Nephron (organoid): Measurements from ENCODE around the gene ROMO1.
A peak's percentile ranks its signal among the peaks of the same experiment; 100 is the strongest.
"Not testable (repeated sequence)": the region's sequence is repeated elsewhere in the genome, so short reads cannot be mapped to it uniquely, and the experiment has no call there.

Source experiments
- H3K27ac Mint-ChIP-seq, 3 experiments: 2 replicates each; pipeline ENCODE4 v1.8.0; 2020; ENCODE audit warnings: mixed read lengths in 3 of 3, mild to moderate bottlenecking in 2 of 3, moderate library complexity in 1 of 3
- H3K27me3 Mint-ChIP-seq: 2 replicates; pipeline ENCODE4 v1.8.0; 2021; ENCODE audit warnings: low read depth, mild to moderate bottlenecking, moderate library complexity, mixed read lengths
- H3K36me3 Mint-ChIP-seq: 2 replicates; pipeline ENCODE4 v1.8.0; 2020; ENCODE audit warnings: low read depth, mixed read lengths
- H3K4me1 Mint-ChIP-seq: 2 replicates; pipeline ENCODE4 v1.8.0; 2020; ENCODE audit warnings: mixed read lengths
- H3K4me3 Mint-ChIP-seq, 3 experiments: 2 replicates each; pipeline ENCODE4 v1.8.0; 2020; ENCODE audit warnings: mild to moderate bottlenecking in 3 of 3, mixed read lengths in 3 of 3, moderate library complexity in 2 of 3
- H3K9me3 Mint-ChIP-seq: 2 replicates; pipeline ENCODE4 v1.8.0; 2020; ENCODE audit warnings: mixed read lengths
- TF ChIP-seq, protein P1 (sequence below), 3 experiments: fragments of 200-600 bp; sonication (generic); IDR thresholded peaks; one replicate each; pipeline ENCODE4 v1.5.0; 2021; ENCODE audit warnings: antibody characterized with exemption in 3 of 3; ENCODE audit not compliant: unreplicated experiment in 3 of 3

The ROMO1 gene

DNA sequence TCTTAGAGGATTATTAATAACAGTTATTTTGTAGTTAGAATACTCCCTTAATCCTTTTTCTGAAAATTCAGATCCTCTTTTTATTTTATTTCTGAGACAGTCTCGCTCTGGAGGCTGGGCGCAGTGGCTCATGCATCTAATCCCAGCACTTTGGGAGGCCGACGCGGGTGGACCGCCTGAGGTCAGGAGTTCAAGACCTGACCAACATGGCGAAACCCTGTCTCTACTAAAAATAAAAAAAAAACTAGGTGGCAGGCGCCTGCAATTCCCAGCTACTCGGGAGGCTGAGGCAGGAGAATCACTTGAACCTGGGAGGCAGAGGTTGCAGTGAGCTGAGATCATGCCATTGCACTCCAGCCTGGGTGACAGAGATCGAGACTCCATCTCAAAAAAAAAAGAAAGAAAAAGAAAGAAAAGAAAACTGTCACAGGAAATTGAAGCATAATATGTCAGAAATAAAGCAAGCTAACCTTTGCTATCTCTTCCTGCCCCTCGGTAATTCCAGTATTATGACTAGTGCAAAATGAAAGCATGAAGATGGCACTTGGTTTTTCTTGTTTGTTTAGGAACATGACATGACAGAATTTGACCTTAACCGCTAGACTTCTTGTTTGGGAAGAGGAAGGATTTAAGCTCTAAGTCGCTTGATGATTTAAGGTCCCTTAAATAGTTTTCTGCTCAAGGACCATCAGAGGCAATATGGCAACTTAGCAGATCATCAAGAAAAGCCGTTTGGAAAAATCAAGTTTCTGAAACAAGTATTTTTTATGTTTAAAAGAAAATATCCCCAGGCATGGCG is 44.7 kb downstream of the ROMO1 start:
- Mint-ChIP-seq H3K36me3 (peaks cover 22% of the 10 kb centered on the region), H3K4me1 (peaks cover 28% of the 10 kb centered on the region), H3K27me3 (peaks cover 5% of the 10 kb centered on the region), H3K9me3 (no peaks in the 10 kb centered on the region), H3K4me3 (peak overlapping the region; percentile 91 to 100 (median 94)), H3K27ac (peak overlapping the region; percentile 99 to 100 (median 99))
- TF ChIP-seq, protein P1, sequence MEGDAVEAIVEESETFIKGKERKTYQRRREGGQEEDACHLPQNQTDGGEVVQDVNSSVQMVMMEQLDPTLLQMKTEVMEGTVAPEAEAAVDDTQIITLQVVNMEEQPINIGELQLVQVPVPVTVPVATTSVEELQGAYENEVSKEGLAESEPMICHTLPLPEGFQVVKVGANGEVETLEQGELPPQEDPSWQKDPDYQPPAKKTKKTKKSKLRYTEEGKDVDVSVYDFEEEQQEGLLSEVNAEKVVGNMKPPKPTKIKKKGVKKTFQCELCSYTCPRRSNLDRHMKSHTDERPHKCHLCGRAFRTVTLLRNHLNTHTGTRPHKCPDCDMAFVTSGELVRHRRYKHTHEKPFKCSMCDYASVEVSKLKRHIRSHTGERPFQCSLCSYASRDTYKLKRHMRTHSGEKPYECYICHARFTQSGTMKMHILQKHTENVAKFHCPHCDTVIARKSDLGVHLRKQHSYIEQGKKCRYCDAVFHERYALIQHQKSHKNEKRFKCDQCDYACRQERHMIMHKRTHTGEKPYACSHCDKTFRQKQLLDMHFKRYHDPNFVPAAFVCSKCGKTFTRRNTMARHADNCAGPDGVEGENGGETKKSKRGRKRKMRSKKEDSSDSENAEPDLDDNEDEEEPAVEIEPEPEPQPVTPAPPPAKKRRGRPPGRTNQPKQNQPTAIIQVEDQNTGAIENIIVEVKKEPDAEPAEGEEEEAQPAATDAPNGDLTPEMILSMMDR (IDR thresholded peaks at IDR 0.05; ENCODE audit: unreplicated experiment in 3 of 3) = no peak

DNA sequence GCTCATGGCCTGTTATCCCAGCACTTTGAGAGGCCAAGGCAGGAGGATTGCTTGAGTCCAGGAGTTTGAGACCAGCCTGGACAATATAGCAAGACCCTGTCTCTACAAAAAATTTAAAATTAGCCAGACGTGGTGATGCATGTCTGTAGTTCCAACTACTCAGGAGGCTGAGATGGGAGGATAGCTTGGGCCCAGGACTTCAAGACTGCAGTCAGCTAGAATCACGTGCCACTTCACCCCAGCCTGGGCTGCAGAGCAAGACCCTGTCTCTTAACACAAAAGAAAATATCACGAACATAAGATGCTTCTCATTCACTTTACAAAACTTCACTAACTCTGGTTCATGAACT is 45.3 kb downstream of the ROMO1 start:
- H3K27me3 Mint-ChIP-seq, H3K9me3 Mint-ChIP-seq: not testable (repeated sequence)
- H3K4me3 Mint-ChIP-seq = peak overlapping the region in 1 of 3 experiments; percentile 74
- H3K4me1 Mint-ChIP-seq = peaks cover 25% of the 10 kb centered on the region
- peaks cover 18% of the 10 kb centered on the region for H3K36me3 Mint-ChIP-seq
- H3K27ac Mint-ChIP-seq = peak overlapping the region; percentile 99 to 100 (median 99)
